ENCODE data around the gene EIF3K. TPM values are rescaled to one million over a fixed set of nuclear protein-coding genes. Genes with fewer than 3 reads are reported as not detected.
A peak's percentile ranks its signal among the peaks of the same experiment; 100 is the strongest.

The EIF3K gene
- total RNA-seq, 4 donors from 2014 or later: 333 to 570 (median 446) TPM

DNA sequence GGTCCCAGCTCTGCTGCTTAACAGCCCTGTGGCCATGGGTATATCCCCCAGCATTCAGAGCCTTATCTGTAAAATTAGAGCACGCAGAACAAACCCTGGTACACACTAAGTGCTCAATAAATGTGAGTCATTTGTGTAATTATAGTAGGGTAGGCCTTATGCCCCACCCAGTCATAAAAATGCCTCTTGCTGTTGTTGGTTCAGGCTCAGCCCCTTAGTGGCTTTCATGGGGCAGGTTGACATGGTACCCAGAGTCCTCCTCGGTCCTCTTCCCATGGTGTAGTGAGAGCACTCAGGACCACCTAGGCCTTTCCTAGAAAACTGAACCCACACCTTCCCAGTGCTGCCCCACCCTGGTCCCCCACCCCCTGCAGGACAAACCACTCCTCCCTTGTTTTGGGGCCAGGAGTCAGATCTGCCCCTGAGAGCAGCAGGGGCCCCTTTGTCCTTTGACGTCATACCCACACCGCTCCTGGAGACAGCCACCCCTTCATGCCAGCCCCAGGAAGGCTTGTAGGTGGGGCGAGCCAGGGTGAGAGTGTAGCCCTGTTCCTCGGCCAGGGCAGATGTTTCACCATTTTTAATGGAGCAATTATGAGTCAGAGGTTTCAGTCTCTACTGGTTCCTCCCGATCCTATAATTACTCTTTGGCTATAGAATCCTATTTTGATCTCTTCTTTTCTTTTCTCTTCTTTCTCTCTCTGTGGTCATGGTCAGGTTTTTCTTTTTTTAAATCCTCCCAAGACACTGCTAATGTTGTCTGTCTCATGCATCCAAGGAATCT is 65.3 kb downstream of the EIF3K start:
- Histone ChIP-seq H3K4me1 (peaks cover 97 to 99% (median 98%) of the 10 kb centered on the region in 4 donors), H3K27me3 (no peaks in the 10 kb centered on the region), H3K36me3 (peaks cover 0 to 4% (median 0%) of the 10 kb centered on the region in 4 donors), H3K9me3 (no peaks in the 10 kb centered on the region), H3K27ac (replicated peaks in 1 of 4) (peak overlapping the region; percentile 87 to 98 (median 96)), H3K4me3 (no peak overlapping the region)
- TF ChIP-seq EP300 (IDR thresholded peaks at IDR 0.05): no peak
- peak; percentile 46 to 64 for TF ChIP-seq POLR2AphosphoS5 (IDR thresholded peaks at IDR 0.05)
- no peak for DNase-seq (ENCODE audit: extremely low spot score)
- intact Hi-C loops (cut with DNase I): no loop called here
- WGBS: 33% methylated on average over 7 of the region's 7 CpGs

DNA sequence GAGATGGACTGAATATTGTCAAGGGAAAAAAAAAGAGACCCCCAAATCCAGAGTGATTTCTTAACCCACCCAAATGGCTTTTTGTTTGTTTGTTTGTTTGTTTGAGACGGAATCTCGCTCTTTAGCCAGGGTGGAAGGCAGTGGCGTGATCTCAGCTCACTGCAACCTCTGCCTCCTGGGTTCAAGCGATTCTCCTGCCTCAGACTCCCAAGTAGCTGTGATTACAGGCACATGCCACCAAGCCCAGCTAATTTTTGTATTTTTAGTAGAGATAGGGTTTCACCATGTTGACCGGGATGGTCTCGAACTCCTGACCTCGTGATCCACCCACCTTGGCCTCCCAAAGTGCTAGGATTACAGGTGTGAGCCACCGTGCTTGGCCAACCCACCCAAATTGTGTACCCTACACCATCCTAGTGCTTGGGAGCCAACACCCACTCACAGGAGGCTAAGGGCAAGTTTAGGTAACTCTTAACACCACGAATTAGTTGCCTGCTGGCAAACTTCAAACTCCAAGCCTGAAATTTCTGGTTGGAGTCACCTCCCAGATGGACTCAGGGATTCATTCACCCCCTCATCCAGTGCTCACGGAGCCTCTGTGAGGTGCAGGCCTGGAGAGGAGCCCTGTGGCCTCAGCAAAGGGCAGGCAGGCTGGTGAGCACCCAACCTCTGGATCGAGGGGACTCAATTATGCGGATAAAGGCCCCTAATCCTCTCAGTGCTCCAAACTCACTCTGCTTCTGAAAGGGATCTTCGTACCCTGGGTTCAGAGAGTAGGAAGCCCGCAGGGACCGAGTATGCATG is 66.1 kb downstream of the EIF3K start:
- H3K4me1 ChIP-seq: peaks cover 97 to 99% (median 98%) of the 10 kb centered on the region in 4 donors
- WGBS: 89% methylated on average over 13 of the region's 15 CpGs
- TF ChIP-seq POLR2A (IDR thresholded peaks at IDR 0.05; ENCODE audit: low read depth) (no peak), POLR2AphosphoS5 (IDR thresholded peaks at IDR 0.05) (no peak), EP300 (IDR thresholded peaks at IDR 0.05) (no peak)
- TF ChIP-seq, protein P1, sequence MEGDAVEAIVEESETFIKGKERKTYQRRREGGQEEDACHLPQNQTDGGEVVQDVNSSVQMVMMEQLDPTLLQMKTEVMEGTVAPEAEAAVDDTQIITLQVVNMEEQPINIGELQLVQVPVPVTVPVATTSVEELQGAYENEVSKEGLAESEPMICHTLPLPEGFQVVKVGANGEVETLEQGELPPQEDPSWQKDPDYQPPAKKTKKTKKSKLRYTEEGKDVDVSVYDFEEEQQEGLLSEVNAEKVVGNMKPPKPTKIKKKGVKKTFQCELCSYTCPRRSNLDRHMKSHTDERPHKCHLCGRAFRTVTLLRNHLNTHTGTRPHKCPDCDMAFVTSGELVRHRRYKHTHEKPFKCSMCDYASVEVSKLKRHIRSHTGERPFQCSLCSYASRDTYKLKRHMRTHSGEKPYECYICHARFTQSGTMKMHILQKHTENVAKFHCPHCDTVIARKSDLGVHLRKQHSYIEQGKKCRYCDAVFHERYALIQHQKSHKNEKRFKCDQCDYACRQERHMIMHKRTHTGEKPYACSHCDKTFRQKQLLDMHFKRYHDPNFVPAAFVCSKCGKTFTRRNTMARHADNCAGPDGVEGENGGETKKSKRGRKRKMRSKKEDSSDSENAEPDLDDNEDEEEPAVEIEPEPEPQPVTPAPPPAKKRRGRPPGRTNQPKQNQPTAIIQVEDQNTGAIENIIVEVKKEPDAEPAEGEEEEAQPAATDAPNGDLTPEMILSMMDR (IDR thresholded peaks at IDR 0.05): no peak
- H3K27me3 ChIP-seq: no peaks in the 10 kb centered on the region
- DNase-seq (ENCODE audit: extremely low spot score): no peak
- H3K9me3 ChIP-seq: no peaks in the 10 kb centered on the region
- peak overlapping the region; percentile 87 to 98 (median 96) for H3K27ac ChIP-seq (replicated peaks in 1 of 4)
- H3K36me3 ChIP-seq: no peaks in the 10 kb centered on the region
- peak overlapping the region in 1 of 4 donors; percentile 2 for H3K4me3 ChIP-seq
- intact Hi-C loops (cut with DNase I): no loop called here

DNA sequence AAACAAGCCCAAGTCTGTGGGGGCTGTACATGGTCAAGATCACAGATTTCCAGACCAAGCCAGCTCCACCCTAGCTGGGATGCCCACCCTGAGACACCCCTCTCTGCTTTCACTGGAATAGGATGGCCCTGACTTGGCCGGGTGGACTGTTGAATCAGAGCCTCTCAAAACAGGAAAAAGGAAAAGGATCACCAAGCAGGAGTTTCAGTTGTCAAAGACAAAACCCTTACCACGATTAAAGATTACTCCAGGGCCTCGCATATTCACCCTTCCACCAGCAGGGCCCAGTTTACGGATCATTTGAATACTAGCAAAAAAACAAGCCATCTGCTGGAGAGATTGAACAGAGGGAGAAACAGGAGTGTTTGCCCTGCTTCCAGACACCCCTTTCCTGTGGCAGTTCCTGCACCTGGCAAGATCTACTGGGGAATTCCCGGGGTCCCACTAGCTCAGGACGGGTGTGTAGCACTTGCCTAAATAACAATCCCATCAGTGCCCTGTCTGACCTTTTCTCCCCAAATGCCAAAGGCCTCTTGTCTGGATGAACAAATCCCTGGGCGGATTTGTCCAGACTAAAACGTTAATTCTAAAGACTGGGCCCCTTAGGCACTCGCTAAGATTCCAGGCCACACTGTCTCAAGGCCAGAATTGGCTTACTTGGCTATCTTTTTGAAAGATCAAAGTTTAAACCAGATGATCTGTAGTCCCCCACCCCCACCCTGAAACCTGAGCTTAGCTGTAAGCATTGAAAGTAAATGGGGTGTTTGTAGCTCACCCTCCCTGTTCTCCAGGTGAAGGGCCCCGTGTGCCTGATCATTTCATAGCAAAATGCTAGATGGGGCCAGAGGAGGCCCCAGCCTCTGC is 66.9 kb downstream of the EIF3K start:
- H3K27me3 ChIP-seq: no peaks in the 10 kb centered on the region
- no peaks in the 10 kb centered on the region for H3K36me3 ChIP-seq
- intact Hi-C loops (cut with DNase I): no loop called here
- WGBS: 23% methylated on average over 10 of the region's 10 CpGs
- peak overlapping the region in 1 of 4 donors; percentile 2 for H3K4me3 ChIP-seq
- no peaks in the 10 kb centered on the region for H3K9me3 ChIP-seq
- peak overlapping the region; percentile 87 to 98 (median 96) for H3K27ac ChIP-seq (replicated peaks in 1 of 4)
- no peak for DNase-seq (ENCODE audit: extremely low spot score)
- TF ChIP-seq, protein P1 (IDR thresholded peaks at IDR 0.05): peak in 2 of 3 experiments; percentile 38 to 57
- TF ChIP-seq POLR2AphosphoS5 (IDR thresholded peaks at IDR 0.05): peak in 1 of 2 donors; percentile 4
- TF ChIP-seq EP300 (IDR thresholded peaks at IDR 0.05): no peak
- TF ChIP-seq POLR2A (IDR thresholded peaks at IDR 0.05; ENCODE audit: low read depth): no peak
- peaks cover 97 to 99% (median 98%) of the 10 kb centered on the region in 4 donors for H3K4me1 ChIP-seq

DNA sequence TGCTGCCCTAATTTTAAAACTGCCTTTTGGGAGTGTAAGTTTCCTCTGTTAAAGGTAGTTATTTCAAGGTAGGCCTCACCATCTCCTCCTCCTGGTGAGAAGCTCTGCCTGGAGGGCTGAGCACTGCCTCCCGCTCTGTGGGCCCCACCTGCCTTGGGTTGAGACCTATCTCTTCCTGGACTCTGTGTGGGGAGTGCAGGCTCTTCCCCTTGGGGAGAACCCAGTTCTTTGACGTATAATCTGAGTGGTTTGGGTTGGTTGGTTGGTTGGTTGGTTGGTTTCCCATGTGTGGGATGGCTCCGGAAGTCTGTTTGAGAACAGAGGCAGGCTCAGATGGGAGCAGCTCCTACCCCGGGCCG is 67.5 kb downstream of the EIF3K start:
- WGBS: 83% methylated on average over 4 of the region's 5 CpGs
- TF ChIP-seq EP300 (IDR thresholded peaks at IDR 0.05): no peak
- H3K9me3 ChIP-seq: no peaks in the 10 kb centered on the region
- no peak for DNase-seq (ENCODE audit: extremely low spot score)
- intact Hi-C loops (cut with DNase I): no loop called here
- H3K4me1 ChIP-seq: peaks cover 97 to 99% (median 98%) of the 10 kb centered on the region in 4 donors
- no peaks in the 10 kb centered on the region for H3K27me3 ChIP-seq
- H3K27ac ChIP-seq (replicated peaks in 1 of 4): peak overlapping the region; percentile 87 to 98 (median 96)
- no peaks in the 10 kb centered on the region for H3K36me3 ChIP-seq
- no peak overlapping the region for H3K4me3 ChIP-seq

Other genes with a start within 250 kb of the EIF3K start
- 100 to 1,000 TPM; 145 to 259 (median 212) TPM for gene PSMD8, start 244.6 kb upstream of the EIF3K start, total RNA-seq
- 1 to 10 TPM in 1 of 4 donors, under 1 TPM in 2, not detected in 1; 0.33 to 2.2 (median 0.91) TPM for gene GGN, start 231.2 kb upstream of the EIF3K start, total RNA-seq
- under 1 TPM; 0.46 to 0.83 (median 0.59) TPM for gene SPRED3, start 230.5 kb upstream of the EIF3K start, total RNA-seq
- 10 to 100 TPM; 16.2 to 22.0 (median 19.7) TPM for gene FAM98C, start 216.1 kb upstream of the EIF3K start, total RNA-seq
- 1 to 10 TPM; 3.2 to 7.8 (median 4.4) TPM for gene RASGRP4, start 193.0 kb upstream of the EIF3K start, total RNA-seq
- gene RYR1, start 185.5 kb upstream of the EIF3K start, total RNA-seq: 1 to 10 TPM in 3 of 4 donors, under 1 TPM in 1; 0.99 to 4.0 (median 2.7) TPM
- gene MAP4K1, start 1.2 kb upstream of the EIF3K start, total RNA-seq: 1 to 10 TPM; 1.2 to 4.5 (median 3.1) TPM
- gene ACTN4, start 28.5 kb downstream of the EIF3K start, total RNA-seq: 100 to 1,000 TPM; 416 to 816 (median 598) TPM
- gene CAPN12, start 125.3 kb downstream of the EIF3K start, total RNA-seq: 1 to 10 TPM in 3 of 4 donors, under 1 TPM in 1; 0.83 to 2.1 (median 1.6) TPM
- not detected for gene LGALS7, start 154.3 kb downstream of the EIF3K start, total RNA-seq
- not detected for gene LGALS7B, start 170.0 kb downstream of the EIF3K start, total RNA-seq
- 1 to 10 TPM in 1 of 4 donors, under 1 TPM in 2, not detected in 1; 0.42 to 2.9 (median 0.50) TPM for gene LGALS4, start 193.8 kb downstream of the EIF3K start, total RNA-seq
- 100 to 1,000 TPM; 117 to 188 (median 155) TPM for gene ECH1, start 212.6 kb downstream of the EIF3K start, total RNA-seq
- 100 to 1,000 TPM; 126 to 202 (median 180) TPM for gene HNRNPL, start 230.8 kb downstream of the EIF3K start, total RNA-seq

Measured in esophagus muscularis mucosa (tissue), 4 donors.